OCI-LY7 (cell line): ENCODE measurements around the gene IRF7. TPM values are rescaled to one million over a fixed set of nuclear protein-coding genes. Genes with fewer than 3 reads are reported as not detected.

Experiments used
- BruUV-seq: library from RNA; stranded (reverse); fragments of 400-500 nt; replicated peaks from 2 replicates; lab custom pipeline; 2021; lab: Mats Ljungman, UMichigan
- CTCF ChIA-PET: fragments of 300-600 bp; sonication (Branson Sonifier 250); formaldehyde crosslinking; loops from one replicate; lab custom pipeline; 2022; ENCODE audit warnings: antibody characterized with exemption; ENCODE audit not compliant: unreplicated experiment; lab: Charles Lee
- POLR2A ChIA-PET: fragments of 300-600 bp; sonication (Branson Sonifier 250); formaldehyde crosslinking; loops from one replicate; lab custom pipeline; 2022; ENCODE audit warnings: antibody characterized with exemption; lab: Charles Lee
- DNase-seq: peaks from one replicate; pipeline ENCODE4 v3.0.0-alpha.2; 2015; ENCODE audit warnings: low spot score
- H2AFZ ChIP-seq: fragments of 200-600 bp; sonication (generic), shearing (Covaris generic); 2 replicates; pipeline ENCODE4 v1.6.1; 2014; ENCODE audit warnings: mild to moderate bottlenecking, antibody characterized with exemption, low read length, moderate library complexity
- H3K27ac ChIP-seq: fragments of 200-600 bp; sonication (generic); 2 replicates; pipeline ENCODE4 v1.5.1; 2014; ENCODE audit warnings: mixed run types, low read depth, mild to moderate bottlenecking, moderate library complexity, low read length, inconsistent platforms; ENCODE audit not compliant: poor library complexity, severe bottlenecking
- H3K36me3 ChIP-seq: fragments of 200-600 bp; sonication (generic); 2 replicates; pipeline ENCODE4 v1.6.1; 2014; ENCODE audit warnings: mild to moderate bottlenecking, antibody characterized with exemption, low read length, moderate library complexity, mixed read lengths; ENCODE audit not compliant: insufficient read depth
- H3K4me1 ChIP-seq: fragments of 200-600 bp; sonication (generic); 2 replicates; pipeline ENCODE4 v1.5.1; 2014; ENCODE audit warnings: mild to moderate bottlenecking, low read length; ENCODE audit not compliant: insufficient read depth, poor library complexity, severe bottlenecking
- H3K4me2 ChIP-seq: fragments of 200-600 bp; sonication (generic); 2 replicates; pipeline ENCODE4 v1.6.1; 2014; ENCODE audit warnings: mild to moderate bottlenecking, low read length
- H3K4me3 ChIP-seq: fragments of 200-600 bp; sonication (generic); 2 replicates; pipeline ENCODE4 v1.5.1; 2014; ENCODE audit warnings: mild to moderate bottlenecking, low read depth, low read length; ENCODE audit not compliant: poor library complexity, severe bottlenecking
- H3K79me2 ChIP-seq: fragments of 200-600 bp; sonication (generic); 2 replicates; pipeline ENCODE4 v1.6.1; 2016; ENCODE audit warnings: low read depth, mild to moderate bottlenecking, low read length, moderate library complexity, mixed read lengths; ENCODE audit not compliant: insufficient read depth
- H3K9me2 ChIP-seq: fragments of 200-600 bp; sonication (generic); 2 replicates; pipeline ENCODE4 v1.6.1; 2016; ENCODE audit warnings: mild to moderate bottlenecking, low read length, mixed read lengths; ENCODE audit not compliant: insufficient read depth
- H3K9me3 ChIP-seq: fragments of 200-600 bp; sonication (generic); 2 replicates; pipeline ENCODE4 v1.6.1; 2014; ENCODE audit warnings: mild to moderate bottlenecking, mixed run types, low read length, mixed read lengths
- H4K20me1 ChIP-seq: fragments of 200-600 bp; sonication (generic); 2 replicates; pipeline ENCODE4 v1.6.1; 2014; ENCODE audit warnings: mild to moderate bottlenecking, antibody characterized with exemption, low read length, moderate library complexity, mixed read lengths; ENCODE audit not compliant: insufficient read depth
- CTCF ChIP-seq: fragments of 200-600 bp; sonication (generic); conservative IDR thresholded peaks from 2 replicates; pipeline ENCODE4 v1.5.1; 2014; ENCODE audit warnings: mild to moderate bottlenecking, antibody characterized with exemption, low read length, moderate library complexity, mixed read lengths
- EZH2phosphoT487 ChIP-seq: fragments of 200-600 bp; sonication (generic); IDR thresholded peaks from 2 replicates; pipeline ENCODE4 v1.6.1; 2018; ENCODE audit warnings: low read depth, borderline replicate concordance, mild to moderate bottlenecking, mixed run types, antibody characterized with exemption, low read length, moderate library complexity, mixed read lengths
- intact Hi-C: fragments of 100-400 bp; cut with micrococcal nuclease; formaldehyde crosslinking; loops from one replicate; pipeline ENCODE4 v1.10.0; 2022; ENCODE audit not compliant: unreplicated experiment
- total RNA-seq, 2 experiments: library from RNA; depleted of rRNA in 1 of 2; stranded (reverse); fragments of >200 nt in 1 of 2; shearing (Covaris generic) in 1 of 2; gene quantifications; 2 replicates each; pipeline ENCODE4 v1.2.3, GENCODE V29; 2014 to 2022

Gene IRF7
- total RNA-seq, 2 experiments from 2014 or later = 15.8 to 18.7 TPM

GRCh38 chr11:573146-573759, 42.5 kb downstream of the IRF7 start:
- H2AFZ ChIP-seq = no peak overlapping the region
- CTCF ChIA-PET = no interaction called here
- peaks cover 14% of the 10 kb centered on the region; the same call in 1 of the 2 replicates for H4K20me1 ChIP-seq
- H3K79me2 ChIP-seq = peaks cover 15% of the 10 kb centered on the region
- H3K36me3 ChIP-seq = peaks cover 2% of the 10 kb centered on the region; the same call in 1 of the 2 replicates
- H3K9me2 ChIP-seq = no peaks in the 10 kb centered on the region
- H3K27ac ChIP-seq = no peak overlapping the region
- H3K4me2 ChIP-seq = no peak overlapping the region
- H3K4me1 ChIP-seq = peaks cover 30% of the 10 kb centered on the region
- H3K9me3 ChIP-seq = no peaks in the 10 kb centered on the region
- intact Hi-C loops = no loop called here
- TF ChIP-seq CTCF = no peak
- no peak for TF ChIP-seq EZH2phosphoT487
- H3K4me3 ChIP-seq = no peak overlapping the region
- BruUV-seq = no TSS peak
- no peak for DNase-seq
- POLR2A ChIA-PET = no interaction called here

GRCh38 chr11:571802-572185, 44.0 kb downstream of the IRF7 start:
- no peak overlapping the region for H3K4me3 ChIP-seq
- TF ChIP-seq CTCF (no peak), EZH2phosphoT487 (no peak)
- H3K79me2 ChIP-seq = peaks cover under 1% of the 10 kb centered on the region
- no peaks in the 10 kb centered on the region for H3K36me3 ChIP-seq
- no peaks in the 10 kb centered on the region; the same call in 1 of the 2 replicates for H4K20me1 ChIP-seq
- H3K4me1 ChIP-seq = peaks cover 30% of the 10 kb centered on the region
- H3K9me2 ChIP-seq = no peaks in the 10 kb centered on the region
- no peak overlapping the region for H3K27ac ChIP-seq
- no peak overlapping the region for H3K4me2 ChIP-seq
- intact Hi-C loops = no loop called here
- no peak overlapping the region for H2AFZ ChIP-seq
- H3K9me3 ChIP-seq = no peaks in the 10 kb centered on the region
- no peak for DNase-seq
- POLR2A ChIA-PET = no interaction called here
- CTCF ChIA-PET = no interaction called here
- BruUV-seq = no TSS peak

GRCh38 chr11:569158-569885, 46.4 kb downstream of the IRF7 start:
- intact Hi-C loops = loop anchor here (5.0 kb wide), 1 partner anchor 228 kb away; the partner anchor contains the start of gene SLC25A22

More at GRCh38 chr11:569158-569885, 46.4 kb downstream of the IRF7 start:
- no peaks in the 10 kb centered on the region for H3K9me2 ChIP-seq
- H3K27ac ChIP-seq = no peak overlapping the region
- DNase-seq = no peak
- peaks cover 18% of the 10 kb centered on the region for H3K4me1 ChIP-seq
- no peaks in the 10 kb centered on the region for H3K79me2 ChIP-seq
- peak overlapping the region; percentile 84 for H3K4me3 ChIP-seq
- TF ChIP-seq EZH2phosphoT487 = no peak
- TF ChIP-seq CTCF = no peak
- no peaks in the 10 kb centered on the region for H3K36me3 ChIP-seq
- no peak overlapping the region for H2AFZ ChIP-seq
- POLR2A ChIA-PET = interaction anchor here (1.0 kb wide), 1 partner anchor 33 kb away, joined by 4 read pairs; no protein-coding TSS in a partner anchor
- BruUV-seq = no TSS peak
- H3K9me3 ChIP-seq = no peaks in the 10 kb centered on the region
- CTCF ChIA-PET = no interaction called here
- H3K4me2 ChIP-seq = peak overlapping the region; percentile 90
- H4K20me1 ChIP-seq = no peaks in the 10 kb centered on the region
